ENCODE data around the gene GALNT17.

The GALNT17 gene

GRCh38 chr7:71612911-71613310, 481.0 kb downstream of the GALNT17 start:
- TF ChIP-seq SP7 (tag by site-specific recombination; IDR thresholded peaks at IDR 0.05), result no peak
- no peak for TF ChIP-seq ZNF660 (tag by site-specific recombination; IDR thresholded peaks at IDR 0.05)
- no peak for TF ChIP-seq ZNF19 (tag by site-specific recombination; IDR thresholded peaks at IDR 0.05; ENCODE audit: low read depth)
- TF ChIP-seq, protein P1, sequence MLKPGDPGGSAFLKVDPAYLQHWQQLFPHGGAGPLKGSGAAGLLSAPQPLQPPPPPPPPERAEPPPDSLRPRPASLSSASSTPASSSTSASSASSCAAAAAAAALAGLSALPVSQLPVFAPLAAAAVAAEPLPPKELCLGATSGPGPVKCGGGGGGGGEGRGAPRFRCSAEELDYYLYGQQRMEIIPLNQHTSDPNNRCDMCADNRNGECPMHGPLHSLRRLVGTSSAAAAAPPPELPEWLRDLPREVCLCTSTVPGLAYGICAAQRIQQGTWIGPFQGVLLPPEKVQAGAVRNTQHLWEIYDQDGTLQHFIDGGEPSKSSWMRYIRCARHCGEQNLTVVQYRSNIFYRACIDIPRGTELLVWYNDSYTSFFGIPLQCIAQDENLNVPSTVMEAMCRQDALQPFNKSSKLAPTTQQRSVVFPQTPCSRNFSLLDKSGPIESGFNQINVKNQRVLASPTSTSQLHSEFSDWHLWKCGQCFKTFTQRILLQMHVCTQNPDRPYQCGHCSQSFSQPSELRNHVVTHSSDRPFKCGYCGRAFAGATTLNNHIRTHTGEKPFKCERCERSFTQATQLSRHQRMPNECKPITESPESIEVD (tag by site-specific recombination; IDR thresholded peaks at IDR 0.05), result no peak
- TF ChIP-seq SP3 (tag by site-specific recombination; IDR thresholded peaks at IDR 0.05), result no peak
- no peak for TF ChIP-seq ZNF518A (tag by site-specific recombination; conservative IDR thresholded peaks at IDR 0.05; ENCODE audit: low read depth)
- TF ChIP-seq, protein P2, sequence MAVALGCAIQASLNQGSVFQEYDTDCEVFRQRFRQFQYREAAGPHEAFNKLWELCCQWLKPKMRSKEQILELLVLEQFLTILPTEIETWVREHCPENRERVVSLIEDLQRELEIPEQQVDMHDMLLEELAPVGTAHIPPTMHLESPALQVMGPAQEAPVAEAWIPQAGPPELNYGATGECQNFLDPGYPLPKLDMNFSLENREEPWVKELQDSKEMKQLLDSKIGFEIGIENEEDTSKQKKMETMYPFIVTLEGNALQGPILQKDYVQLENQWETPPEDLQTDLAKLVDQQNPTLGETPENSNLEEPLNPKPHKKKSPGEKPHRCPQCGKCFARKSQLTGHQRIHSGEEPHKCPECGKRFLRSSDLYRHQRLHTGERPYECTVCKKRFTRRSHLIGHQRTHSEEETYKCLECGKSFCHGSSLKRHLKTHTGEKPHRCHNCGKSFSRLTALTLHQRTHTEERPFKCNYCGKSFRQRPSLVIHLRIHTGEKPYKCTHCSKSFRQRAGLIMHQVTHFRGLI (tag by site-specific recombination; IDR thresholded peaks at IDR 0.05), result no peak
- TF ChIP-seq, protein P3, sequence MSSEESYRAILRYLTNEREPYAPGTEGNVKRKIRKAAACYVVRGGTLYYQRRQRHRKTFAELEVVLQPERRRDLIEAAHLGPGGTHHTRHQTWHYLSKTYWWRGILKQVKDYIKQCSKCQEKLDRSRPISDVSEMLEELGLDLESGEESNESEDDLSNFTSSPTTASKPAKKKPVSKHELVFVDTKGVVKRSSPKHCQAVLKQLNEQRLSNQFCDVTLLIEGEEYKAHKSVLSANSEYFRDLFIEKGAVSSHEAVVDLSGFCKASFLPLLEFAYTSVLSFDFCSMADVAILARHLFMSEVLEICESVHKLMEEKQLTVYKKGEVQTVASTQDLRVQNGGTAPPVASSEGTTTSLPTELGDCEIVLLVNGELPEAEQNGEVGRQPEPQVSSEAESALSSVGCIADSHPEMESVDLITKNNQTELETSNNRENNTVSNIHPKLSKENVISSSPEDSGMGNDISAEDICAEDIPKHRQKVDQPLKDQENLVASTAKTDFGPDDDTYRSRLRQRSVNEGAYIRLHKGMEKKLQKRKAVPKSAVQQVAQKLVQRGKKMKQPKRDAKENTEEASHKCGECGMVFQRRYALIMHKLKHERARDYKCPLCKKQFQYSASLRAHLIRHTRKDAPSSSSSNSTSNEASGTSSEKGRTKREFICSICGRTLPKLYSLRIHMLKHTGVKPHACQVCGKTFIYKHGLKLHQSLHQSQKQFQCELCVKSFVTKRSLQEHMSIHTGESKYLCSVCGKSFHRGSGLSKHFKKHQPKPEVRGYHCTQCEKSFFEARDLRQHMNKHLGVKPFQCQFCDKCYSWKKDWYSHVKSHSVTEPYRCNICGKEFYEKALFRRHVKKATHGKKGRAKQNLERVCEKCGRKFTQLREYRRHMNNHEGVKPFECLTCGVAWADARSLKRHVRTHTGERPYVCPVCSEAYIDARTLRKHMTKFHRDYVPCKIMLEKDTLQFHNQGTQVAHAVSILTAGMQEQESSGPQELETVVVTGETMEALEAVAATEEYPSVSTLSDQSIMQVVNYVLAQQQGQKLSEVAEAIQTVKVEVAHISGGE (tag by site-specific recombination; conservative IDR thresholded peaks at IDR 0.05; ENCODE audit: low read depth), result no peak
- TF ChIP-seq GFI1B (tag by site-specific recombination; IDR thresholded peaks at IDR 0.05), result no peak
- TF ChIP-seq ZNF148 (tag by site-specific recombination; IDR thresholded peaks at IDR 0.05; ENCODE audit: borderline replicate concordance), result no peak
- TF ChIP-seq ZNF530 (tag by site-specific recombination; IDR thresholded peaks at IDR 0.05; ENCODE audit: low read depth), result no peak
- no peak for TF ChIP-seq ZNF140 (tag by site-specific recombination; IDR thresholded peaks at IDR 0.05)
- no peak for TF ChIP-seq ZNF335 (tag by site-specific recombination; conservative IDR thresholded peaks at IDR 0.05)
- TF ChIP-seq TSHZ1 (tag by site-specific recombination; IDR thresholded peaks at IDR 0.05; ENCODE audit: borderline replicate concordance), result no peak
- TF ChIP-seq HOXA7 (CRISPR knock-in tag; IDR thresholded peaks at IDR 0.05; ENCODE audit: borderline replicate concordance), result no peak
- Histone ChIP-seq H3K9me3 (ENCODE audit: control insufficient read depth, insufficient read depth, low read depth, low read length) (no peaks in the 10 kb centered on the region), H3K4me1 (ENCODE audit: control insufficient read depth, insufficient read depth, low read length) (no peaks in the 10 kb centered on the region), H3K36me3 (ENCODE audit: control insufficient read depth in 2 of 2, insufficient read depth in 1 of 2, low read length in 2 of 2) (no peaks in the 10 kb centered on the region), H3K27ac (ENCODE audit: extremely low read depth, low read depth, low read length) (no peak overlapping the region), H3K4me3 (ENCODE audit: low read depth, low read length) (no peak overlapping the region)
- ChIA-PET POLR2A (no interaction called here), CTCF (no interaction called here)

Measured in HEK293 (cell line).